GM23338 (cell line): ENCODE data around the gene GP9.

Experiments
- POLR2AphosphoS5 ChIP-seq: IDR thresholded peaks from 2 replicates; pipeline ENCODE4 v1.6.1; 2016; ENCODE audit warnings: antibody characterized with exemption, low read depth
- TF ChIP-seq, protein P1 (sequence below), 2 experiments: fragments of 200-600 bp in 1 of 2; sonication (generic) in 1 of 2; conservative IDR thresholded peaks; 2 replicates each; pipeline versions ENCODE4 v1.5.1 to v1.6.1; 2016 to 2017; ENCODE audit warnings: antibody characterized with exemption in 2 of 2, low read depth in 2 of 2, mild to moderate bottlenecking in 2 of 2, moderate library complexity in 1 of 2
- TF ChIP-seq, protein P2 (sequence below): IDR thresholded peaks from 2 replicates; pipeline ENCODE4 v1.6.1; 2016; ENCODE audit warnings: antibody characterized with exemption
- TF ChIP-seq, protein P3 (sequence below): IDR thresholded peaks from one replicate; pipeline ENCODE4 v1.6.1; 2018; ENCODE audit warnings: antibody characterized with exemption; ENCODE audit not compliant: unreplicated experiment

DNA sequence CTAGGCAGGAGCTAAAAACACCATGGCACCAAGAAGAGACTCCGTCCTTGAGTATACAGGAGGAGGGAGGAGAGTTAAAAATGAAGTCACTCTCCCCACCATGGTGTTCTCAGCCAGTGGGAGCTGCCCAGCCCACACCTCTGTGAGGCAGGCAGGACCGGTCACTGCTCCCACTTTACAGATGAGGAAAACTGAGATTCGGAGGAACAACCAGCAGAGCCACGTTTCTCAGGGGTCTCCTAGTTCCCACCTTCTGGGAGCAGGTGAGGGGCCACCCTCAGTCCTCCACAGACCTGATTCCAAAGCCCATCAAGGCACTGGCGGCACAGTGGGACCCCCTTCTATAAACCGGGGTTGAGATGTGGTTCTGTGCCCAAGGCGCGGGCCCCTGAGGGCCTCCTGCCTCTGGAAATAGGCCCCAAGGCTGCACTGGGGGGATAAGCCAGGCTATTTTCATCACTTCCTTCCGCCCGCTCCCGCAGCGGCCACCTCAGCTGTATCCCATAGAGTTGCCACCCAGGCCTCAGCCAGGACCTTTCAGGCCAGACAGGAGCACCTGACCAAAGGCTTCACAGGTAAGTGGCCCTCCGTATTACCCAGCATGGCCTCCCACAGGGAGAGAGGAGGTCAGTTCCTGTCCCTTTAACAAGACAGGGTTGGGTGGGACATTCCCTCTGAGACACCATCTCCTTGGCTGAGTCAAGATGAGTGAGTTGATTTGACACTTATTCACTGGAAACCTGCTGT lies at the start of gene GP9:
- TF ChIP-seq, protein P1, sequence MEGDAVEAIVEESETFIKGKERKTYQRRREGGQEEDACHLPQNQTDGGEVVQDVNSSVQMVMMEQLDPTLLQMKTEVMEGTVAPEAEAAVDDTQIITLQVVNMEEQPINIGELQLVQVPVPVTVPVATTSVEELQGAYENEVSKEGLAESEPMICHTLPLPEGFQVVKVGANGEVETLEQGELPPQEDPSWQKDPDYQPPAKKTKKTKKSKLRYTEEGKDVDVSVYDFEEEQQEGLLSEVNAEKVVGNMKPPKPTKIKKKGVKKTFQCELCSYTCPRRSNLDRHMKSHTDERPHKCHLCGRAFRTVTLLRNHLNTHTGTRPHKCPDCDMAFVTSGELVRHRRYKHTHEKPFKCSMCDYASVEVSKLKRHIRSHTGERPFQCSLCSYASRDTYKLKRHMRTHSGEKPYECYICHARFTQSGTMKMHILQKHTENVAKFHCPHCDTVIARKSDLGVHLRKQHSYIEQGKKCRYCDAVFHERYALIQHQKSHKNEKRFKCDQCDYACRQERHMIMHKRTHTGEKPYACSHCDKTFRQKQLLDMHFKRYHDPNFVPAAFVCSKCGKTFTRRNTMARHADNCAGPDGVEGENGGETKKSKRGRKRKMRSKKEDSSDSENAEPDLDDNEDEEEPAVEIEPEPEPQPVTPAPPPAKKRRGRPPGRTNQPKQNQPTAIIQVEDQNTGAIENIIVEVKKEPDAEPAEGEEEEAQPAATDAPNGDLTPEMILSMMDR (conservative IDR thresholded peaks at IDR 0.05; ENCODE audit: low read depth in 2 of 2) = no peak
- no peak for TF ChIP-seq POLR2AphosphoS5
- TF ChIP-seq, protein P2, sequence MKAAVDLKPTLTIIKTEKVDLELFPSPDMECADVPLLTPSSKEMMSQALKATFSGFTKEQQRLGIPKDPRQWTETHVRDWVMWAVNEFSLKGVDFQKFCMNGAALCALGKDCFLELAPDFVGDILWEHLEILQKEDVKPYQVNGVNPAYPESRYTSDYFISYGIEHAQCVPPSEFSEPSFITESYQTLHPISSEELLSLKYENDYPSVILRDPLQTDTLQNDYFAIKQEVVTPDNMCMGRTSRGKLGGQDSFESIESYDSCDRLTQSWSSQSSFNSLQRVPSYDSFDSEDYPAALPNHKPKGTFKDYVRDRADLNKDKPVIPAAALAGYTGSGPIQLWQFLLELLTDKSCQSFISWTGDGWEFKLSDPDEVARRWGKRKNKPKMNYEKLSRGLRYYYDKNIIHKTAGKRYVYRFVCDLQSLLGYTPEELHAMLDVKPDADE = no peak
- TF ChIP-seq, protein P3, sequence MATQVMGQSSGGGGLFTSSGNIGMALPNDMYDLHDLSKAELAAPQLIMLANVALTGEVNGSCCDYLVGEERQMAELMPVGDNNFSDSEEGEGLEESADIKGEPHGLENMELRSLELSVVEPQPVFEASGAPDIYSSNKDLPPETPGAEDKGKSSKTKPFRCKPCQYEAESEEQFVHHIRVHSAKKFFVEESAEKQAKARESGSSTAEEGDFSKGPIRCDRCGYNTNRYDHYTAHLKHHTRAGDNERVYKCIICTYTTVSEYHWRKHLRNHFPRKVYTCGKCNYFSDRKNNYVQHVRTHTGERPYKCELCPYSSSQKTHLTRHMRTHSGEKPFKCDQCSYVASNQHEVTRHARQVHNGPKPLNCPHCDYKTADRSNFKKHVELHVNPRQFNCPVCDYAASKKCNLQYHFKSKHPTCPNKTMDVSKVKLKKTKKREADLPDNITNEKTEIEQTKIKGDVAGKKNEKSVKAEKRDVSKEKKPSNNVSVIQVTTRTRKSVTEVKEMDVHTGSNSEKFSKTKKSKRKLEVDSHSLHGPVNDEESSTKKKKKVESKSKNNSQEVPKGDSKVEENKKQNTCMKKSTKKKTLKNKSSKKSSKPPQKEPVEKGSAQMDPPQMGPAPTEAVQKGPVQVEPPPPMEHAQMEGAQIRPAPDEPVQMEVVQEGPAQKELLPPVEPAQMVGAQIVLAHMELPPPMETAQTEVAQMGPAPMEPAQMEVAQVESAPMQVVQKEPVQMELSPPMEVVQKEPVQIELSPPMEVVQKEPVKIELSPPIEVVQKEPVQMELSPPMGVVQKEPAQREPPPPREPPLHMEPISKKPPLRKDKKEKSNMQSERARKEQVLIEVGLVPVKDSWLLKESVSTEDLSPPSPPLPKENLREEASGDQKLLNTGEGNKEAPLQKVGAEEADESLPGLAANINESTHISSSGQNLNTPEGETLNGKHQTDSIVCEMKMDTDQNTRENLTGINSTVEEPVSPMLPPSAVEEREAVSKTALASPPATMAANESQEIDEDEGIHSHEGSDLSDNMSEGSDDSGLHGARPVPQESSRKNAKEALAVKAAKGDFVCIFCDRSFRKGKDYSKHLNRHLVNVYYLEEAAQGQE = no peak
